DND-41 (cell line): ENCODE data around the gene DCDC1.
A peak's percentile ranks its signal among the peaks of the same experiment; 100 is the strongest.

Source experiments
- ATAC-seq: fragments of 200-7000 bp; cut with Tn5 transposase; 3 replicates; pipeline ENCODE4 v1.9.1; 2021; ENCODE audit warnings: low read depth; ENCODE audit not compliant: insufficient read depth
- DNase-seq: peaks from one replicate; pipeline ENCODE4 v3.0.0-alpha.2; 2020
- H2AFZ ChIP-seq: 2 replicates; pipeline ENCODE4 v1.6.0; 2012; ENCODE audit warnings: low read depth, low read length
- H3K27ac ChIP-seq: 2 replicates; pipeline ENCODE4 v1.5.1; 2012; ENCODE audit warnings: low read length, inconsistent platforms
- H3K27me3 ChIP-seq: fragments of 200-600 bp; sonication (generic); 2 replicates; pipeline ENCODE4 v1.6.0; 2012; ENCODE audit warnings: low read length, mild to moderate bottlenecking, inconsistent platforms; ENCODE audit not compliant: insufficient read depth, poor library complexity
- H3K36me3 ChIP-seq: 2 replicates; pipeline ENCODE4 v1.5.1; 2012; ENCODE audit warnings: low read length, inconsistent platforms; ENCODE audit not compliant: insufficient read depth
- H3K4me1 ChIP-seq: 2 replicates; pipeline ENCODE4 v1.5.1; 2012; ENCODE audit warnings: mild to moderate bottlenecking, low read length; ENCODE audit not compliant: insufficient read depth
- H3K4me2 ChIP-seq: 2 replicates; pipeline ENCODE4 v1.6.0; 2012; ENCODE audit warnings: mild to moderate bottlenecking, moderate library complexity, low read length, inconsistent platforms; ENCODE audit not compliant: insufficient read depth
- H3K4me3 ChIP-seq, 2 experiments: fragments of 200-600 bp in 1 of 2; shearing (Covaris generic) in 1 of 2; 2 replicates each; pipeline ENCODE4 v1.5.1; 2012 to 2016; ENCODE audit warnings: inconsistent platforms in 2 of 2, low read length in 2 of 2, mild to moderate bottlenecking in 2 of 2, low read depth in 1 of 2, moderate library complexity in 1 of 2
- H3K79me2 ChIP-seq: 2 replicates; pipeline ENCODE4 v1.6.0; 2012; ENCODE audit warnings: low read length, inconsistent platforms; ENCODE audit not compliant: insufficient read depth
- H3K9ac ChIP-seq: 2 replicates; pipeline ENCODE4 v1.6.0; 2012; ENCODE audit warnings: low read depth, mild to moderate bottlenecking, inconsistent platforms, low read length, moderate library complexity
- H3K9me3 ChIP-seq: 2 replicates; pipeline ENCODE4 v1.5.1; 2012; ENCODE audit warnings: low read length, moderate library complexity, mild to moderate bottlenecking, inconsistent platforms; ENCODE audit not compliant: insufficient read depth, severe bottlenecking
- H4K20me1 ChIP-seq: 2 replicates; pipeline ENCODE4 v1.6.0; 2012; ENCODE audit warnings: low read length; ENCODE audit not compliant: insufficient read depth
- EZH2 ChIP-seq: IDR thresholded peaks from 3 replicates; pipeline ENCODE4 v1.6.1; 2012; ENCODE audit warnings: borderline replicate concordance, low read depth, mild to moderate bottlenecking, moderate library complexity, low read length, inconsistent platforms; ENCODE audit not compliant: severe bottlenecking
- TF ChIP-seq, protein P1 (sequence below): IDR thresholded peaks from 2 replicates; pipeline ENCODE4 v1.5.1; 2012; ENCODE audit warnings: borderline replicate concordance, low read length, moderate library complexity, mild to moderate bottlenecking; ENCODE audit not compliant: poor library complexity, severe bottlenecking; ENCODE audit errors: extremely low read depth

The DCDC1 gene

DNA sequence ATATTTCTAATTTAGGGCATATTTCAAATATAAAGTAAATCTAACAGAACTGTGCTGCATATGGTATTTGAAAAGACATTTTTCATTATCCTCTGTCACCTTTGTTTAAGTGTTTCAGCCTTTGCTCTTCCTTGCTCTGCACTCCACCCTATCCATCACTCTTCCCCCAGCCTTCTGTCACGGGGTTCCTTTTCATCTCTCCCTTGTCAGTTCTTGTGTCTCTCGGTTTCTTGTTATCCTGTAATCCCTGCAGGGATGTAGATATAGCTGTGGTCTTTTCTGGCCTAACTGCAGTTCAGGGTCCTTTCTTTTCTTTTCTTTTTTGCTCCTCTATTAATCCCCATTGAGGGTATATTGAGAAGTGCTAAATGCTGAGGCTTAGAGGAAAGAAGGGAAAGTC, 261.9 kb downstream of the DCDC1 start:
- TF ChIP-seq, protein P1, sequence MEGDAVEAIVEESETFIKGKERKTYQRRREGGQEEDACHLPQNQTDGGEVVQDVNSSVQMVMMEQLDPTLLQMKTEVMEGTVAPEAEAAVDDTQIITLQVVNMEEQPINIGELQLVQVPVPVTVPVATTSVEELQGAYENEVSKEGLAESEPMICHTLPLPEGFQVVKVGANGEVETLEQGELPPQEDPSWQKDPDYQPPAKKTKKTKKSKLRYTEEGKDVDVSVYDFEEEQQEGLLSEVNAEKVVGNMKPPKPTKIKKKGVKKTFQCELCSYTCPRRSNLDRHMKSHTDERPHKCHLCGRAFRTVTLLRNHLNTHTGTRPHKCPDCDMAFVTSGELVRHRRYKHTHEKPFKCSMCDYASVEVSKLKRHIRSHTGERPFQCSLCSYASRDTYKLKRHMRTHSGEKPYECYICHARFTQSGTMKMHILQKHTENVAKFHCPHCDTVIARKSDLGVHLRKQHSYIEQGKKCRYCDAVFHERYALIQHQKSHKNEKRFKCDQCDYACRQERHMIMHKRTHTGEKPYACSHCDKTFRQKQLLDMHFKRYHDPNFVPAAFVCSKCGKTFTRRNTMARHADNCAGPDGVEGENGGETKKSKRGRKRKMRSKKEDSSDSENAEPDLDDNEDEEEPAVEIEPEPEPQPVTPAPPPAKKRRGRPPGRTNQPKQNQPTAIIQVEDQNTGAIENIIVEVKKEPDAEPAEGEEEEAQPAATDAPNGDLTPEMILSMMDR, result no peak
- no peak for TF ChIP-seq EZH2
- H3K4me1 ChIP-seq, result no peaks in the 10 kb centered on the region
- no peak overlapping the region for H3K4me2 ChIP-seq
- peaks cover 4% of the 10 kb centered on the region for H3K27me3 ChIP-seq
- no peaks in the 10 kb centered on the region for H4K20me1 ChIP-seq
- no peaks in the 10 kb centered on the region for H3K36me3 ChIP-seq
- H3K4me3 ChIP-seq, result no peak overlapping the region
- no peaks in the 10 kb centered on the region for H3K9me3 ChIP-seq
- H3K27ac ChIP-seq, result no peak overlapping the region
- no peaks in the 10 kb centered on the region for H3K79me2 ChIP-seq
- H3K9ac ChIP-seq, result no peak overlapping the region
- DNase-seq, result no peak
- no peak for ATAC-seq
- H2AFZ ChIP-seq, result no peak overlapping the region

DNA sequence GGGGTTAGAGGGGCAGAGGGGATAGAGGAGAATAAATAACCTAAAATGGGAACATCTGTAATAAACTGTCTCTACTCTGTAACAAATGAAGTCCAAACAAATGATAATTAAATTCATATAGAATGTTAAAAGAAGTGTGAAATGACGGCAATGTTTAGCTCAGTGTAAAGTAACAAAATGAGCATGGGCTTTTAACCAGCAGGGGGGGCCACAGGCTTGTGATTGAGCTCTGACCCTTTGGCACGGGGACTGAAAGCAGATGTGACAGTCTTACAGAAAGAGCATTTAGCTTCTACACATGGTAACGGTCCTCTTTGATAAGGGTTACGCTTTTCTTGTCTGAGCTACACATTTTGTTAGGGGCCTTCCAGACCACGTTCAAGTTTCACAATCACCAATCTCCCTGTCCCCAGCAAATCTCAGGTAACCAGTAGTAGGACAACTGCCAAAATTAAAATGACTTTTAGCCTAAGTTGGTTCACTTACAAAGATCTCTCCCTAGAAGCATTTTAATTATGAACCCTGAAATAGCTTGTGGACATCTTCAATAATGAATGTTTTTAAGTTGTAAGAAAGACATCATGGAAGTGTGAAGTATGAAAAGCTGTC, 262.5 kb downstream of the DCDC1 start:
- Histone ChIP-seq H2AFZ (no peak overlapping the region), H3K9ac (no peak overlapping the region), H3K27ac (no peak overlapping the region), H3K9me3 (no peaks in the 10 kb centered on the region), H3K36me3 (no peaks in the 10 kb centered on the region), H3K4me1 (no peaks in the 10 kb centered on the region), H3K79me2 (no peaks in the 10 kb centered on the region), H3K27me3 (peaks cover 4% of the 10 kb centered on the region), H3K4me3 (no peak overlapping the region), H4K20me1 (no peaks in the 10 kb centered on the region), H3K4me2 (no peak overlapping the region)
- DNase-seq (peak; percentile 48), ATAC-seq (peak; percentile 79)
- TF ChIP-seq EZH2, result no peak
- TF ChIP-seq, protein P1, result peak; percentile 70

DNA sequence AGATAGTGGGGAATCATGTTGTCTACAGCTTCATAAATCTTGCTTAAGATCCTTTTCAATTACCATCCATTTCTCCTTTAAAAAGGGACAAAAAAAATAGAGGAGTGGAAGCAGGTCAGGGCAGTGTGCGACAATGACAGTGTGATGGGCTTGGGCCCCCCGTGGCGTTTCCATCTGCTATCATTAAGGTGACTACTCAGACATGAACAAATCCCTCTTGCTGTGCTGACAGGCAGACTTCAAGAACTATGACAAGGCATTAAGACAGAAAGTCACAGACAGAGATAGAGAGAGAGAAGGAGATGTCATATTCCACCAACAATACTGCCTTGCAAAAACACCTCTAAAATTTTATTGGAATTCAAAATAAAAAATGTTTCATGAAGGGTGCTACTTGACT, 263.2 kb downstream of the DCDC1 start:
- TF ChIP-seq, protein P1, result no peak
- no peak for TF ChIP-seq EZH2
- no peak overlapping the region for H3K4me2 ChIP-seq
- no peak overlapping the region for H2AFZ ChIP-seq
- H3K36me3 ChIP-seq, result no peaks in the 10 kb centered on the region
- DNase-seq, result no peak
- H4K20me1 ChIP-seq, result no peaks in the 10 kb centered on the region
- H3K9ac ChIP-seq, result no peak overlapping the region
- no peaks in the 10 kb centered on the region for H3K4me1 ChIP-seq
- H3K79me2 ChIP-seq, result no peaks in the 10 kb centered on the region
- no peak overlapping the region for H3K4me3 ChIP-seq
- ATAC-seq, result no peak
- peaks cover 4% of the 10 kb centered on the region for H3K27me3 ChIP-seq
- no peaks in the 10 kb centered on the region for H3K9me3 ChIP-seq
- H3K27ac ChIP-seq, result no peak overlapping the region
